Measurements from ENCODE around the gene TUBB2B.
"Not testable (repeated sequence)": the region's sequence is repeated elsewhere in the genome, so short reads cannot be mapped to it uniquely, and the experiment has no call there.

Gene TUBB2B

DNA sequence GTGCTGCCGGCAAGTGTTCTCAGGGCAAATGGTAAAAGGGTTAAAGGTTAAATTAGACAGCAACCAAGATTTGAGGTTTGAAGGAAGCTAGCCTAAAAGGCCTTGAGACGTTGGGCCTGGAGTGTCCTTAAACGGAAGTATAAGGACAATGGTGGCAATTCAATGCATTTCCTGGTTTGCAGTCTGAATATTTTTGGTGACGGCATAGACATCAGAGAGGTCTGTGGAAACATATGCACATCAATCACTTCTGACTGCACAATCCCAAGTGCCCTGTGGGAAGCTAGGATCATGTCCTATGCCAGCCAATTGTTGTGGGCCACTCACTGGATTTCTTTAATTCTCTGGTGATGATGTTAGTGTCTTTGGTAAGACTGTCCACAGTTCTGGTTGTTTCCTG is 44.4 kb downstream of the TUBB2B start:
- no peak for DNase-seq

DNA sequence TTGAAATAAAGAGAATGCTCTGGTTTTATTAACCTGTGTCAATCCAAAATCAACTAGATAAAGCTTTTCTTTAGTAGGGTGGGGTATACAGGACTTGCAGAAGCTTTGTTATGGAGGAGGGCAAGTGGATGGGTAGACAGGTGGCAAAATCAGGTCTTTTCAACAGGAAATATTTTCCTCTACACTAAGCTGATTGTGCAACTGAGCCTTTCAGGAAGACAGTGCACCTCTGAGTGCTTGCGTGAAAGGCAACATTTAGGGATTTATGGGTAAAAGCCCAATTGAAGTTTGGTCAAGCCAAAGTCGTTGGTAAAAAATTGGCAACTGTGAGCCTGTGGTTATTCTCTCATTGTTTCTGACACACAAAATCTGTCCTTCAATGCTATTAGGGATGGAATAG is 46.3 kb downstream of the TUBB2B start:
- DNase-seq, result no peak

- not testable (repeated sequence) for DNase-seq
Measured at GRCh38 chr6:3179945-3180344, 47.5 kb downstream of the TUBB2B start.

DNA sequence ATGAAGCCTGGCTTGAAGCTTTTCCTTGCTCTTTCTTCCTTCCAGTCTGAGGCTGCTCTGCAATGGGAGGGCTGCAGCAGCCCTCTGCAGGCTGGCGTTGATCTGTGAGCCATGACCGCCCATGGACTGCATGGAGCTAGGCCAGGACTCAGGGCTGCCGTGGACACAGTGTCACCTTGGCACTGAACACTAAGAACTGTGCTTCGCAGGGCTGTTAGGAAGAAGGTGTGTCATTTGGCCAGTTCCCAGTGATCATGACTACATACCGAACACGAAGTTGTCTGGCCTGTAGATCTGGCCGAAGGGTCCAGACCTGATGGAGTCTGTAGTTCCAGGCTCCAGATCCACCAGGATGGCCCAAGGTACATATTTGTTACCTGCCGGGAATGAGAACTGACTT is 48.8 kb downstream of the TUBB2B start:
- not testable (repeated sequence) for DNase-seq

DNA sequence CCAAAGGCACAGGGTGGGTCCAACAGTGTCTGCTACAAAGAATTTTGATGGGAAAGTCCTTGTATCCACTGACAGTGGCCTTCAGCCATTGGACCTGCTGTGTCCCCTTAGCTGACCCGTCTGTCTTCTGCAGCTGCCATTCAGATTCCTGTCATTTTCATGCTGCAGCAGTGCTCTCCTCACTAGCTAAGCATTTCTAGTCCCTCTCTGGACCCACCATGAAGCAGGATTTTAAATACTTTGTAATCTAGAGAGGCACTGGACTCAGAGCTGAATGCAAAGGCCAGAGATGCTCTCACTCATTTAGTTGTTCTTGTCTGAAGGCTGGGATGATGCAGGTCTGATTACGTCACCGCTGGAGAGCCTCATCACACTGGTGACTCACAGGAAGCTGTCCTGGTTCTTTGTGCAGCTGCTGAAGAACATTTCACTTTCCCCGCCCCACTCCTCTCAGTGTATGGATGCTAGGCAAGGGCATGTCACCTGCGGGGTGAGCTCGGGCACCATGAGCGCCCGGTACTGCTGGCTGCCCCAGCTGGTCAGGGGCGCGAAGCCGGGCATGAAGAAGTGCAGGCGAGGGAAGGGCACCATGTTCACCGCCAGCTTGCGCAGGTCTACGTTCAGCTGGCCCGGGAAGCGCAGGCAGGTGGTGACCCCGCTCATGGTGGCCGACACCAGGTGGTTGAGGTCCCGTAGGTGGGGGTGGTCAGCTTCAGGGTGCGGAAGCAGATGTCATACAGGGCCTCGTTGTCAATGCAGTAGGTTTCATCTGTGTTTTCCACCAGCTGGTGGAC is 50.7 kb downstream of the TUBB2B start:
- no peak for DNase-seq

GRCh38 chr6:3175715-3176402 is 51.6 kb downstream of the TUBB2B start:
- no peak for DNase-seq

Data from stimulated activated naive CD4-positive, alpha-beta T cell (primary cell).